GM19372 (cell line): Measurements from ENCODE around the gene MFAP2.

ENCODE experiments used
- ATAC-seq: cut with Tn5 transposase; IDR thresholded peaks from one replicate; pipeline ENCODE4 v1.9.1; 2021; ENCODE audit warnings: mild to moderate bottlenecking, low read depth, moderate library complexity; ENCODE audit not compliant: unreplicated experiment

Gene MFAP2

DNA sequence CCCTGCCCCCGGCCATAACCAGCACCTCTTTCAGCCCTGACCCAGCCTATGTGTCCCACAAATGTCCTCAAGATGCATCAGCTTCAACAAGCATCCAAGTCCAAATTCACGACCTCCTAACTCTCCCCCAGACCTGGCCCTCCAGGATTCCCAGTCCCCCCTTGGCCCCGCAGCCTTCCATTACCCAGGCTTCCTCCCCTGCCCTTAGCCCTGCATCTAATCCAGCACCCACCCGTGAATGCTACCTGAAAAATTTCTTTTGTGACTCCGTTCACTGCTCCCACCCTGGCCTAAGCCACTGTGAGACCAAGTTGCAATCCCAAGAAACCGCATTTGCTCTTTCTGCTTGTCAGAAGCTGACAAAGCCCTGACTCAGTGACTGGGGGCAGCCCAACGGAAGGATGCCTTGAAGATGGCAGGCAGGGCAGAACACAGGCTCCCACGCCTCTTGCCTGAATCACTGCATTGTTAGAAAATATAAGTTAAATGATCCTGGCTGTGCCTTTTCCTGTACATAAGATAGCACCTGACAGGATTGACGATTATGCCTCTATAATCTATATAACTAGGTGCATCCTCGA is 939 bp upstream of the MFAP2 start:
- ATAC-seq, result no peak

DNA sequence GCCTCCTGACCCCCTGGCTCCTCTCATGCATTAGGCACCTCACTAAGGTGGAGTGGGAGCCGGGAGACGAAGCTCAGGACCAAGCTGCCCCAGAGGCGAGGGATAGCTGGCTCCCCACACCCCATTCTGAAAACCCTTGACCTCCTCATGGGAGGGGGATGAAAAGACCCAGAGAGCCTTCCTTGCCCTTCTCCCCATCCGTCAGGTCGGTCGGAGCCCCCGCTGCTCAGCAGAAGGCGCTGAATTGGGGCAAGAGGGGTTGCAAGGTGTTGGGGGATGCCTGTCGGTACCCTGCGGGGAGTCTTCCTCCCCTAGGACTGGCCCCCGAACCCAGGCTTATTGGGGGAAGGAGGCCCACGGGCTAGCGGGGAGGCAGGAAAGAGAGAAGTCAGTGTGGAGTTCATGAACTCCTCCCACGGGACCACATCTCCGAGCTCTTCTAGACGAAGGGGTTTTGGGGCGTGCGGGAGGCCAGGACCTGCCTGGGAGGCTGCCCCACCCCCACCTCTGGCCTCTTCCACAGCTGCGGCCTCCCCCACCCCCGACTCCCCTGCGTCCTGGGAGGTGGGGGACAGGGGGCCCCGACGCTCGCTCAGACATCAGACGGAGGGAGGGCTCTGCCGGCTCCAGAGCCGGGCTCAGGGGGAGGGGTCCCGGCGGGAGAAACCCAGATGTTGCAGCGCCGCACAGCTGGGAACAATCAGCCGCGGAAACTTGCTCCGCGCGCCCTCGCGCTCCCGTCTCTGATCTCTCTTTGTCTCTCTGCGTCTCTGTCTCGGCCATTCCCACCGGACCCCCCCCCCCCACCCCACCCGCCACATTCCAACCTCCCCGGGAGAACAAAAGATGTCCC is 719 bp downstream of the MFAP2 start:
- no peak for ATAC-seq

DNA sequence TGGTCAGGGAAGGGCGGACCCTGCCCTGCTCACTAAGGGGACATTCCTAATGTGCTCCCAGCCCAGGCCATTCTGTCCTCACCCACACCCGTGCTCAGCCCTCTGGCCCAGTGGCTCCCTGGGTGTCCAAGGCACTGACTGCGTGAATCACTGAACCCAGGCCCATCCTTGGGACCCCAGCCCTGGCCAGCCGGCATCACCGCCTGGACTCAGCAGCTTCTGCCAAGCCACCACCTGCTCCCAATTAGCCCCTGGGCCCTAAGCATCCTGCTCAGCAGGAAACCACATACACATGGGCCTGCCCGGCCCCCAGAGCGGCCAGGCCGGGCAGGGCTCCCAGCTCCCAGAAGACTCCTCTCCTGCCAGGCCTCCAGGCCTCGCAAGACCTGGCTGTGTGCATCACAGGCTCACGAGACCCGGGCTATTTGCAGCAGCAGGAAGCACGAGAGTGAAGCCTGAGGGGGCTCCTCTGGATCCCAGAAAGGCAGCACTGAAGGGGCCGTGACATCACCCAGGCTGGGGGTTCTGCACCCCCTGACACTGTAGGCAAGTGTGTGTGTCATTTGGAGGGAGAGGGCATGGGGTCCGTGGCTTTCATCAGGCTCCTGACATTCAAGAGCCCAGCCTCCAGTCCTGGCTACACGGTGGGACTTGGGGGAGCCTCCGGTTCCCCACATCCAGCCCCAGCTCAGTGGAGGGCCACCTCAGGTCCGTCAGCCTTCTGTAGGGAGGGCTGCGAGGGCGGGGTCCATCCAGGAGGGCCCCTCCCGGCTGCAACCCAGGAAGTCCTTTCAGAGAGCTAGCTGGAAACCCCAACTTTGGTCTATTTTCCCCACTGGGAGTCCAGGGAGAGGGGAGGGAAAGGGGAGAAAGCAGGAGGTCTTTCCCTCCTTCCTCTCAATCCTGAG is 1.6 kb downstream of the MFAP2 start:
- no peak for ATAC-seq

DNA sequence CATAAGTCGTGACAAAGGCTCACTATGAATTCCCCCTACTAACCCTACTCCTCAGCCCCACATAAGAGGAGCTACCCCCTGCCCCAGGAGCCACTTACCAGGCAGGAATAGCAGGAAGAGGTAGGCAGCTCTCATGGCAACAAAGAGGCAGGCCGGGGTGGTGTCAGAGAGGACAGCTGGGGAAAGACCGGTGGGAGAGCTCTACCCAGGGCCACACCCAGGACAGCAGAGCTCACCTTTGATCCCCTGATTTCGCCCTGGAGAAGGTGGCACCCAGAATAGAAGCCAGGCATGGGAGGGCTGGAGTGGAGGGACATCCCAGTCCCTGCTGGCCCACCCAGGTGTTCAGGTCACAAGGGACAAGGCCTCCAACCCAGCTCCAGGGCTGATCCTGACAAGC is 2.3 kb downstream of the MFAP2 start:
- ATAC-seq, result no peak

DNA sequence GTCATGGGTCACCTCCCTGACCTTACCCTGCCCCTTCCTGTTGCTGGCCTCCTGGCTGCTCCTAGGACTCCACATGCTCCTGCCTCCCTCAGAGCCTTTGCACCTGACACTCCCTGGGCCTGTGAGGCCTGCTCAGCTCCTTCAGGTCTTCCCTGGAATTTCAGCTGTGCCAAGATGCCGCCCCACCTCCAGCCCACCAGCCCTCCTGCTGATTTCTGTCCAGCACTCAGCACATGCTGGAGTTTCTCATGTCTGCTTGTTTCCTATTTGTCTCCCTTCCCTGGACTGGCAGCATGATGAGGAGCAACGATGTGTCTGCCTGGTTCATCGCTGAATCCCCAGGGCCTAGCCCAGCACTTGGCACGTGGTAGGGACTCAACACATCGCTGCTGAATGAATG is 3.0 kb downstream of the MFAP2 start:
- ATAC-seq, result no peak

DNA sequence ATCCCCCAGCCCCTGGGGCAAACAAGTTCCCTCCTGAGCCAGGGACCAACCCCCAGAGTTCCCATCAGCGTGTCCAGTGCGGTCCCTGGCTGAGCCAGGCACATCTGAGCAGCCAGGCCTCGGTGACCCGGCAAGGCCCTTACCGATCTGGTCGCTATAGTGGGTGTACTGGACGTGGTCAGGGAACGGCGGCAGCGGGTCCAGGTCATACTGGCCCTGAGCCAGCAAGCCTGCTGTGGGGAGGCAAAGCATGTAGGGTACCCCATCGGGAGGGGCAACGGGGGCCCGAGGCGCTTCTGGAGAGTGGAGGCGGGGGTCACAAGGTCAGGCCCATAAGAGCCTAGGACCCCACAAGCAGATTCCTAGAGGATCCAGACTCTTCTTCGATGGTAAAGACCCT is 3.5 kb downstream of the MFAP2 start:
- no peak for ATAC-seq

DNA sequence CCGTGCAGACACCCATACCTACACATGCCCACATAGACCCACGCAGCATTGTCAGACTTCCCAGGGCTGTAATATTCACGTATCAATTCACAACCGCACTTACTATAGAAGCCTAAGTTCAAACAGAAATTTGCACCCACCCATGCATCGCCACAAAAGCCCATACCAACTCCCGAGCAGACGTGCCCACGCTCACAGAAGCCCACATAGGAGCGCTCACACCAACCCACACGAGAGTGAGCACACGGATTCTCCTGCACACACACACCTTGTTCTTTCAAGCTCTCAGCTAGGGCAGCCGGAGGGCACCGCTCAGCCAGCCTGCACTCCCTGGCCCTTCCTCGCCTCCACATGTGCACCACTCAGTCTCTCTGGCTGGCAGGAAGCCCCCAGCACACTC is 4.6 kb downstream of the MFAP2 start:
- no peak for ATAC-seq

DNA sequence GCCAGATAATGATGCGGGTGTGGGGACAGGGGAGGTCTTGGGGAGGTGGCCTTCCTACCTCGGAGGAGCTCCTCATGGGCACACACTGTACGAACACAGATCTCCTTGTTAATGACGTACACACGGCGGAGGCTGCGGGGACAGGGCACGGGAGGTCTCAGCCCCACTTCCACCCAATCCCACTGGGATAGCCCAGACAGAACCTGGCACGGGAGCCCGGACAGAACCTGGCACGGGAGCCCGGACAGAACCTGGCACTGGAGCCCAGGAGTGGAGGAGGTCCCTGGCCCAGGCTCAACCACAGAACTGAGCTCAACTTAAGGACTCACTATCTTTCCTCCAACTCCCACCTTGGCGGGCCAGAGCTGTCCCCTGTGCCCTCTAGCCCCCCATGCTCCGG is 5.2 kb downstream of the MFAP2 start:
- ATAC-seq, result no peak

DNA sequence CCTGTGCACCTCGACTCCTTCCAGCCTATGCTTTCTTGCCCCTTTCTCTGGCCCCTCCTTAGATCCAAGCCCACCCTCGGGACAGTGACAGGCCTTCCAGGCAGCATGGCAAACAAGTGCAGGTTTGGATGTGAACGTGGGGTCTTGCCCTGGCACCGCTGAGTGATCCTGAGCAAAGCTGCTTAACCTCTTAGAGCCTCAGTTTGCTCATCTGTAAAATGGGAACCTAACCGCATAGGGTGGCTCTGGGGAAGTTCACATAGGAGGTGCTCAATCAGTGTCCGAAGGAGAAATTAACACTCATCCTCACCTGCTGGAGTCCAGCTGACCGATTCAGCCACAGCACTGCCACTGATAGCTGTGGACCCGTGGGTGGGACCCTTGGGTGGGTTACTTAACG is 7.2 kb downstream of the MFAP2 start:
- ATAC-seq, result no peak

DNA sequence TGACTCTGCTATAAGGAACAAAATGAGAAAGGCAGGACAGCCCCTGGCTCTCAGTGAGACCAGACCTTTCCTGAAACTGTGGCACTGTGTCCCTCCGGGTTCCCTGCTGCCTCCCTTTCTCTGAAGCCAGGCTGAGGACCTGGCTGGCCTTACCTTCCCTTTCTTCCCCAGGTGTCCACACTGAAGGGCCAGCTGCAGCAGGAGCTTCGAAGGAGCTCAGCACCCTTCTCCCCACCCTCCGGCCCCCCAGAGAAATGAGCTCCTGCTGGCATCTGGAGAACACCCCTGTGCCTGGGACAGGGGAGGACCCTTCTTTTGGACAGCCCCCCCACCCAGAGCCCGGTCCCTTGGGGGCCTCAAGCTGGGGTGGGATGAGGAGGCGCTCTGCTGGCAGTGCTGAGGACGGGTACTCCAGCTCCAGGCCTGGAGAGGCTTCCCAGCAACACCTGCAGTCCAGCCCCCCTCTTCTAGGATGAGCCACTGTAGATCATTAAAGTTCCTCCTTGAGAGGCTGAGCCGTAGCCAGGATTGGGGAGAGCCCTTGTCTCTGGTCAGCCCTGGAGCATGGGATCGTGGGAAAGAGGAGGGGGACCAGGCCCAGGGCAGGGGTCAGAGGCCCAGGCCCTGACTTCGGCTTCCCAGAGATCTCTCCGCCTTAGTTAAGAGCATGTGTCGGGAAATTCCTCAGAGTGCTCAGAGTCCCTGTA is 8.1 kb downstream of the MFAP2 start:
- ATAC-seq, result no peak

DNA sequence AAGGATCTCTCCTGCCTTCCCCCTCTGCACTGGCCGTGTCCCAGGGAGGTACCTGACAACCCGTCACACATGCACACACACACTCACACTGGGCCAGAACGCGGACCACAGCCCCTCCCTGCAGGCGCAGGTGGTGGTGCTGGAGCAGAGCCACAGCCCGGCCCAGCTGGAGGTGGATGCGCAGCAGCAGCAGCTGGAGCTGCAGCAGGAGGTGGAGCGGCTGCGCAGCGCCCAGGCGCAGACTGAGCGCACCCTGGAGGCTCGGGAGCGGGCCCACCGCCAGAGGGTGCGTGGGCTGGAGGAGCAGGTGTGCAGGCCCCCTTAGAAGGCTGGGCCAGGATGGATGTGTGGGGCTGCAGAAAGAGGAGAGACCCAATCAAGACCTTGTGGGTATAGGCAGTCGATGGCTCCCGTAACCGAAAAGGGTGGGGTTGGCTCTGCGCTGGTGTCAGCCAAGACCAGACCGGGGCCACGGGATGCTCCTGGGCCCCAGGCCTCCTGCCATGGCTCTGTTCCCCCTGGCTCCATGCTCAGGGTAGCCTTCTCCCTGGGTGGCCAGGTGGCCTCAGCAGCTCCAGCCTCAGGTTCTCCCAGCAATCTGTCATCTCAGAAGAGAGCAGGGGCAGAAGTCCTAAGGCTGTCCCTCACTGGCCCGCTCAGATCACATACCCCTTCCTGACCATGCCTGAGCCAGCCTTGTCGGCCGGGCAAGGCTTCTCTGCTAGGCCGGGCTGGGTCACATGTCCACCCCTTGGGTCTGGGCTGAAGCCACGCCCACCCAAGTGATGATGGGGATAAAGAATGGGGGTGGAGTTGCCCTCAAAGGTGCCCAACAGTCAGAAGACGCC is 8.9 kb downstream of the MFAP2 start:
- no peak for ATAC-seq

DNA sequence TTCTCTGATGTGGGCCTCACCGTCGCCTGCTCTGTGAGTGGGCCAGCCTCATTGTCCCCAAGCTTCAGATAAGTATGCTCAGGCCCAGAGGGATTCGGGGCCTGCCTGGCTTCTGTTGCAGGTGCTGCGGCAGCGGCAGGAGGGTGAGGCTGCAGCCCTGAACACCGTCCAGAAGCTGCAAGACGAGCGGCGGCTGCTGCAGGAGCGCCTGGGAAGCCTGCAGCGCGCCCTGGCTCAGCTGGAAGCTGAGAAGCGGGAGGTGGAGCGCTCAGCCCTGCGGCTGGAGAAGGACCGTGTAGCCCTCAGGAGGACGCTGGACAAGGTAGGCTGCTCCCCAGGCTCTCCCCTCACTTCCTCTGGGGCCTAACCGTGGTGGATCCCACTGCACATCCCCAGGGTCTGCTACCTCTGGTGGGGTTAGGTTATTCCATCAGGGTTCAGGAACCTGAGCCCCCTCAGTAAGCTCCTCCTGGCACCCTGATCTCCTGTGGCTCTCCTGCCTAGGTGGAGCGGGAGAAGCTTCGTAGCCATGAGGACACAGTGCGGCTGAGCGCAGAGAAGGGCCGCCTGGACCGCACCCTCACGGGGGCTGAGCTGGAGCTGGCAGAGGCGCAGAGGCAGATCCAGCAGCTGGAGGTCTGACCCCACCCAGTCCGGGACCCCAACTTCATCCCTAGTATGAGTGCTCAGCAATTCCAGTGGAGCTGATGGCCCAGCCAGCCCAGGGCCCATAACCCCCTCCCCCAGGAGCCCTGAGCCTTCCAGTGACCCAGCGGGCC is 10.1 kb downstream of the MFAP2 start:
- ATAC-seq, result no peak

DNA sequence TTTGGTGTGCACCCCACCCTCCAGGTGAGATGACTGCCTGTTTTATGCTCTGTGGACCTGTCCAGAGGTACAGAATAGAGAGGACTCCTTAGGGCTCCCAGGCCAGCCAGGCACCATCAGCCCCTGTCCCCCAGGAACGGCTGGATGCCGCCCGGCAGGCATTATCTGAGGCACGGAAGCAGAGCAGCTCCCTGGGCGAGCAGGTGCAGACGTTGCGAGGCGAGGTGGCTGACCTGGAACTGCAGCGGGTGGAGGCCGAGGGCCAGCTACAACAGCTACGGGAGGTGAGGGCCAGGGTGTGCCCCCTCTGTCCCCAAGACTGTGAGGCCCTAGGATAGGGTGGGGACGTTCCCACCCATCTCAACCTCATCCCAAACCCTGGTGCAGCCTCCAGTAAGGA is 10.8 kb downstream of the MFAP2 start:
- ATAC-seq, result no peak

DNA sequence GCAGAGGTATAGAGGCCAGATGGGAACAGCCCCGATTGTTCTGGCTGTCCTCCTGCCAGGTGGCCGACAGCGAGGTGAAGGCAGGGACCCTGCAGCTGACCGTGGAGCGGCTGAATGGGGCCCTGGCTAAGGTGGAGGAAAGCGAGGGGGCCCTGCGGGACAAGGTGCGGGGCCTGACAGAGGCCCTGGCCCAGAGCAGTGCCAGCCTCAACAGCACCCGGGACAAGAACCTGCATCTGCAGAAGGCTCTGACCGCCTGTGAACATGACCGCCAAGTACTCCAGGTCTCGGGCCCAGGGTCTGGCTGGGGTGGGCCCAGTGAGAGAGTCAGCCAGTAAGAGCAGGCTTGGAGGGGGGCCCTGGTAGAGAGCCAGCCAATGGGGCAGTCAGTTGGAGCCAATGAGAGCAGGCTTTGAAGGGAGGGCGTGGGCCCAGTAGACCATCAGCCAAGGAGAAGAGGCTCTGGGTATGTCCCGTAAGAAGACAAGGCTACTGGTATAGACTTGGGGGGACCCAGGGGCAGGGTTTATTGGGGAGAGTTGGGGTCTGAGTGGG is 11.3 kb downstream of the MFAP2 start:
- ATAC-seq, result no peak

DNA sequence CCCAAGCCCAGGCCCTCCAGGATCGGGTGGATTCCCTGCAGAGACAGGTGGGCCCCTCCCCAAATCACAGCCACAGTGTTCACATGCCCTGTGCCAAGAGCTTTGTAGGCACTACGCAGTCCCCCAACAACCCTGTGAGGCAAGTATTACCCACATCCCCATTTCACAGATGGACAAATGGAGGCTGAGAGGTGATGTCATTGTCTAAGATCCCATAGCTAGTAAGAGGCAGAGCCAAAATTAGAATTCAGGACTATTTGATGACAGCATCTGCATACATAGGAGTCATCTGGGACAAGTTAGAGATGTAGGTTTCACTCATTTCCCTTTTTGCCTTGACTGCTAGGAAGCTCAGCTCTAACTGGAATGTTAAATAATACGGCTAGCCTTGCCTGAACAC is 12.0 kb downstream of the MFAP2 start:
- ATAC-seq, result no peak

DNA sequence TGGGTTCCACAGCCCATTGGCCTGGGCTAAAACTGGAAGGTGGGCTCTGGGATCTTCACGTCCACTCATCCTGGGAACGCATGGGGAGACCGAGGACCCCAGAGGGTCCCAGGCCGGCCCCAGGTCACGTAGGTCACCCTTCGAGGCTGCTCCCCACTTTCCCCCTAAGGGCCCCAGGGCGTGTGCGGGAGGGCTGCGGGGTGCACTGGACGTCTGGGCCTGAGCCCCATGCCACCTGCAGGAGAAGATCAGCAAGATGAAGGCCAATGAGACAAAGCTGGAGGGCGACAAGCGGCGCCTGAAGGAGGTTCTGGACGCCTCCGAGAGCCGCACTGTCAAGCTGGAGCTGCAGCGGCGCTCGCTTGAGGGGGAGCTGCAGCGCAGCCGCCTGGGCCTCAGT is 12.5 kb downstream of the MFAP2 start:
- ATAC-seq, result no peak

DNA sequence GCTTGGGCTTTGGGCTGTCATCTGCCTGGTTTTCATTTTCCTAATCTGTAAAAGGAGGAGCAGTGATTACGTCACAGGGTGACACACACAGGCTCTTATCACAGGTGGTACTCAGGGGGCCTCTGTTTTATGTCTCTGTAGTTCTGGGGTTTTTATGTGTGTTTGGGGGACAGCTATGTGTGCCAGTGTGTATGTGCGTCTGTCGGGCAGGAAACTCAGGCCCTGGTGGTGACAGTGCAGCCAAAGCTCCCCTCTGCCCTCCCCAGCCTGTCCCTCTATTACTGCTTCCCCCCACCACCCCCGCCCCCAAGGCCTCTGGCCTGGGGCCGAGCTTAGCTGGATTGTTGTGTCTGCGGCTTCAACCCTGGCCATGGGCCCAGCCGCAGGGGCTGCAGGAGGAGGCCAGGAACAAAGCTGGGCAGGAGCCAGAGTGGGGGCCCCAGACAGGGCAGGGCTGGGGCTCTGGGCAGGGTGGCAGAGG is 13.3 kb downstream of the MFAP2 start:
- ATAC-seq, result no peak

DNA sequence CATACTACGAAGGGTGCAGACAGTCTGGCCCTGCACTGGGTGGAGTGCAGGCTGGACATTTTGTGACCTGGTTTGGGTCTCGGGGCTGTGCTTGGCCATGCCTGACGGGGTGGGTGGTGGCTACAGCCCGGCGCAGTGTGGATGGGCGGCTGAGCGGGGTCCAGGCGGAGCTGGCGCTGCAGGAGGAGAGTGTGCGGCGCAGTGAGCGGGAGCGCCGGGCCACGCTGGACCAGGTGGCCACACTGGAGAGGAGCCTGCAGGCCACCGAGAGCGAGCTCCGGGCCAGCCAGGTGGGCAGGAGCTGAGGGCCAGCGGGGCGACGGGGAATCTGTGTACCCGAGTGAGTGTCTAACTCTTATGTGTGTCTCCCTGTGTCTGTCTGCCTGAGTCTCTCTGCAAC is 14.1 kb downstream of the MFAP2 start:
- no peak for ATAC-seq
